ENCODE results near the gene CACHD1.

GRCh38 chr1:64584479-64584878, 114.5 kb downstream of the CACHD1 start:
- TF ChIP-seq, protein P1, sequence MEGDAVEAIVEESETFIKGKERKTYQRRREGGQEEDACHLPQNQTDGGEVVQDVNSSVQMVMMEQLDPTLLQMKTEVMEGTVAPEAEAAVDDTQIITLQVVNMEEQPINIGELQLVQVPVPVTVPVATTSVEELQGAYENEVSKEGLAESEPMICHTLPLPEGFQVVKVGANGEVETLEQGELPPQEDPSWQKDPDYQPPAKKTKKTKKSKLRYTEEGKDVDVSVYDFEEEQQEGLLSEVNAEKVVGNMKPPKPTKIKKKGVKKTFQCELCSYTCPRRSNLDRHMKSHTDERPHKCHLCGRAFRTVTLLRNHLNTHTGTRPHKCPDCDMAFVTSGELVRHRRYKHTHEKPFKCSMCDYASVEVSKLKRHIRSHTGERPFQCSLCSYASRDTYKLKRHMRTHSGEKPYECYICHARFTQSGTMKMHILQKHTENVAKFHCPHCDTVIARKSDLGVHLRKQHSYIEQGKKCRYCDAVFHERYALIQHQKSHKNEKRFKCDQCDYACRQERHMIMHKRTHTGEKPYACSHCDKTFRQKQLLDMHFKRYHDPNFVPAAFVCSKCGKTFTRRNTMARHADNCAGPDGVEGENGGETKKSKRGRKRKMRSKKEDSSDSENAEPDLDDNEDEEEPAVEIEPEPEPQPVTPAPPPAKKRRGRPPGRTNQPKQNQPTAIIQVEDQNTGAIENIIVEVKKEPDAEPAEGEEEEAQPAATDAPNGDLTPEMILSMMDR (IDR thresholded peaks at IDR 0.05): peak; percentile 31 to 62 (median 54)
- no peak for TF ChIP-seq POLR2A (IDR thresholded peaks at IDR 0.05)
